ENCODE results near the gene PTPRE. TPM values are rescaled to one million over a fixed set of nuclear protein-coding genes. Genes with fewer than 3 reads are reported as not detected.

Gene PTPRE
- total RNA-seq, 1 experiment from 2014 or later = 12.3 TPM

GRCh38 chr10:127875916-127876315, 31.0 kb upstream of the PTPRE start:
- no peaks in the 10 kb centered on the region for H3K4me1 ChIP-seq (ENCODE audit: control insufficient read depth in 1 of 2, insufficient read depth in 2 of 2, low read length in 2 of 2)
- H3K4me2 ChIP-seq (ENCODE audit: low read length) = no peak overlapping the region
- H3K36me3 ChIP-seq (ENCODE audit: control insufficient read depth in 1 of 2, insufficient read depth in 2 of 2, low read length in 2 of 2) = no peaks in the 10 kb centered on the region
- CTCF ChIA-PET = no interaction called here
- no peak overlapping the region for H2AFZ ChIP-seq (ENCODE audit: low read depth, low read length, poor library complexity, severe bottlenecking)
- H3K9ac ChIP-seq (ENCODE audit: low read length) = no peak overlapping the region
- RAD21 ChIA-PET (ENCODE audit: low non-redundant PET in 1 of 2, low total read pairs in 2 of 2, uncharacterized antibody in 2 of 2, unreplicated experiment in 2 of 2) = no interaction called here
- no peaks in the 10 kb centered on the region for H4K20me1 ChIP-seq (ENCODE audit: insufficient read depth)
- no TSS peak for BruUV-seq (replicated peaks)
- ATAC-seq (no peak), DNase-seq (ENCODE audit: low read depth, low spot score) (no peak)
- H3K9me3 ChIP-seq (ENCODE audit: control insufficient read depth in 1 of 2, insufficient read depth in 1 of 2, low read depth in 1 of 2, low read length in 2 of 2) = no peaks in the 10 kb centered on the region
- H3K27ac ChIP-seq (ENCODE audit: low read depth, low read length) = no peak overlapping the region
- TF ChIP-seq, protein P1, sequence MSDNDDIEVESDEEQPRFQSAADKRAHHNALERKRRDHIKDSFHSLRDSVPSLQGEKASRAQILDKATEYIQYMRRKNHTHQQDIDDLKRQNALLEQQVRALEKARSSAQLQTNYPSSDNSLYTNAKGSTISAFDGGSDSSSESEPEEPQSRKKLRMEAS (IDR thresholded peaks at IDR 0.05) = no peak
- TF ChIP-seq POLR2A (IDR thresholded peaks at IDR 0.05; ENCODE audit: borderline replicate concordance, extremely low read depth, insufficient read depth, insufficient read length) (no peak), POLR2AphosphoS5 (IDR thresholded peaks at IDR 0.05; ENCODE audit: low read depth, low read length) (no peak), EGR1 (IDR thresholded peaks at IDR 0.05; ENCODE audit: low read depth) (no peak), SRF (IDR thresholded peaks at IDR 0.05; ENCODE audit: low read depth) (no peak), SP1 (IDR thresholded peaks at IDR 0.05; ENCODE audit: low read depth) (no peak), ZNF274 (IDR thresholded peaks at IDR 0.05; ENCODE audit: low read depth, low read length) (no peak), EZH2 (IDR thresholded peaks at IDR 0.05) (no peak), FOSL1 (IDR thresholded peaks at IDR 0.05; ENCODE audit: low read depth) (no peak), ZFX (IDR thresholded peaks at IDR 0.05) (no peak), TCF7L2 (IDR thresholded peaks at IDR 0.05; ENCODE audit: borderline replicate concordance, extremely low read depth, insufficient read depth, insufficient read length) (no peak), CBX3 (IDR thresholded peaks at IDR 0.05; ENCODE audit: low read depth) (no peak), RAD21 (IDR thresholded peaks at IDR 0.05; ENCODE audit: low read depth) (no peak), SIN3A (IDR thresholded peaks at IDR 0.05; ENCODE audit: low read depth) (no peak), REST (IDR thresholded peaks at IDR 0.05; ENCODE audit: low read depth) (no peak), EZH2phosphoT487 (IDR thresholded peaks at IDR 0.05; ENCODE audit: borderline replicate concordance) (no peak)
- TF ChIP-seq, protein P2, sequence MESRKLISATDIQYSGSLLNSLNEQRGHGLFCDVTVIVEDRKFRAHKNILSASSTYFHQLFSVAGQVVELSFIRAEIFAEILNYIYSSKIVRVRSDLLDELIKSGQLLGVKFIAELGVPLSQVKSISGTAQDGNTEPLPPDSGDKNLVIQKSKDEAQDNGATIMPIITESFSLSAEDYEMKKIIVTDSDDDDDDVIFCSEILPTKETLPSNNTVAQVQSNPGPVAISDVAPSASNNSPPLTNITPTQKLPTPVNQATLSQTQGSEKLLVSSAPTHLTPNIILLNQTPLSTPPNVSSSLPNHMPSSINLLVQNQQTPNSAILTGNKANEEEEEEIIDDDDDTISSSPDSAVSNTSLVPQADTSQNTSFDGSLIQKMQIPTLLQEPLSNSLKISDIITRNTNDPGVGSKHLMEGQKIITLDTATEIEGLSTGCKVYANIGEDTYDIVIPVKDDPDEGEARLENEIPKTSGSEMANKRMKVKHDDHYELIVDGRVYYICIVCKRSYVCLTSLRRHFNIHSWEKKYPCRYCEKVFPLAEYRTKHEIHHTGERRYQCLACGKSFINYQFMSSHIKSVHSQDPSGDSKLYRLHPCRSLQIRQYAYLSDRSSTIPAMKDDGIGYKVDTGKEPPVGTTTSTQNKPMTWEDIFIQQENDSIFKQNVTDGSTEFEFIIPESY (IDR thresholded peaks at IDR 0.05; ENCODE audit: extremely low read depth, insufficient replicate concordance, low read length) = no peak
- TF ChIP-seq, protein P3, sequence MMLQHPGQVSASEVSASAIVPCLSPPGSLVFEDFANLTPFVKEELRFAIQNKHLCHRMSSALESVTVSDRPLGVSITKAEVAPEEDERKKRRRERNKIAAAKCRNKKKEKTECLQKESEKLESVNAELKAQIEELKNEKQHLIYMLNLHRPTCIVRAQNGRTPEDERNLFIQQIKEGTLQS (IDR thresholded peaks at IDR 0.05) = no peak
- no peak overlapping the region for H3K4me3 ChIP-seq (replicated peaks in 1 of 2; ENCODE audit: low read depth in 1 of 2, low read length in 2 of 2)
- peaks cover 18% of the 10 kb centered on the region; the same call in 1 of the 2 replicates for H3K27me3 ChIP-seq (ENCODE audit: insufficient read depth, low read length)
- POLR2A ChIA-PET = no interaction called here
- no peaks in the 10 kb centered on the region for H3K79me2 ChIP-seq (ENCODE audit: insufficient read depth, low read length)
- intact Hi-C loops (cut with micrococcal nuclease) = no loop called here
- no peaks in the 10 kb centered on the region for H3K9me2 ChIP-seq (ENCODE audit: insufficient read depth)

Data from HCT116 (cell line).